ENCODE results near the gene ETNK1. TPM values are rescaled to one million over a fixed set of nuclear protein-coding genes. Genes with fewer than 3 reads are reported as not detected.
"Not testable (repeated sequence)": the region's sequence is repeated elsewhere in the genome, so short reads cannot be mapped to it uniquely, and the experiment has no call there.

ETNK1 gene
- total RNA-seq, 1 donor from 2014 or later: 61.2 TPM

GRCh38 chr12:22687361-22688076 is 62.5 kb downstream of the ETNK1 start:
- no peak for DNase-seq

GRCh38 chr12:22689876-22690275 is 64.9 kb downstream of the ETNK1 start:
- DNase-seq: no peak

- no peak for DNase-seq
Measured at GRCh38 chr12:22691319-22691718, 66.3 kb downstream of the ETNK1 start.

DNA sequence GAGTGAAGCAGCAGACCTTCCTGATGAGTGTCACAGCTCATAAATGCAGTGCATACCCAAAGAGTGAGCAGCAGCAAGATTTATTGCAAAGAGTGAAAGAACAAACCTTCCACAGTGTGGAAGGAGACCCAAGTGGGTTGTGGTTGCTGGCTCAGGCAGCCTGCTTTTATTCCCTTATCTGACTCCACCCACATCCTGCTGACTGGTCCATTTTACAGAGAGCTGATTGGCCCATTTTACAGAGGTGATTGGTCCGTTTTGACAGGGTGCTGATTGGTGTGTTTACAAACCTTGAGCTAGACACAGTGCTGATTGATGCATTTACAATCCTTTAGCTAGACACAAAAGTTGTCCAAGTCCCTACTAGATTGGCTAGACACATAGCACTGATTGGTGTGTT is 67.5 kb downstream of the ETNK1 start:
- DNase-seq: not testable (repeated sequence)

- no peak for DNase-seq
Measured at GRCh38 chr12:22692964-22693555, 68.1 kb downstream of the ETNK1 start.

- DNase-seq: no peak
Measured at GRCh38 chr12:22698576-22698975, 73.6 kb downstream of the ETNK1 start.

DNA sequence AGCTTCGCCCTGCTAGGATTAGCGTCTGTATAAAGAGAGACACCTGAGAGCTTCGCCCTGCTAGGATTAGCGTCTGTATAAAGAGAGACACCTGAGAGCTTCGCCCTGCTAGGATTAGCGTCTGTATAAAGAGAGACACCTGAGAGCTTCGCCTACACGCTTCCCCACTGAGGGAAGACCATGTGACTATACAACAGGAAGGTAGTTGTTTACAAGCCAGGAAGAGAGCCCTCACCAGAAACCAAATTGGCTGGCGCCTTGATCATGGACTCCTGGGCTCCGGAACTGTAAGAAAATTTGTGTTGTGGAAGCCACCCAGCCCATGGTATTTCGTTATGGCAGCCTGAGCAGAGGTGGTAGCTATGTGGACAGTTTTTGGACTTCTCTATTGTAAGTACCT is 74.7 kb downstream of the ETNK1 start:
- not testable (repeated sequence) for DNase-seq

DNA sequence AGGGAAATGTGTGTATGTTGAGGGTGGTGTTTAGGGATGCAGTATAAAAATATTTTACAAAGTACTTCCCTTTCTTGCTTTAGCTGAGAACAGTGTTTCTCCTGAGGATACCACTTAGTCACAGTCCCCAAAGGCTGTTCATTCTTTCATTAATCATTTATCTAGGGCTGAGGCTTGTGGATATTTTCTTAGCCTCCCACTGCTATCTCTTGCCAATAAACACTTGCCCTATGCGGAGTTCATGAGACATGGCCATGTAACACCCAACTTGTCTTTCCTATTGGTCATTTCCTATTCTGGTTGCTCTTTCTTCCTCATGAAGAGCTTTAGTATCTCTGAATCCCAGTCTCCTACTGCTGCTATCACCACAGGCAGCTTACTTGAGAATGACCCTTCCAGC is 75.1 kb downstream of the ETNK1 start:
- DNase-seq: no peak

- DNase-seq: not testable (repeated sequence)
Measured at GRCh38 chr12:22701216-22701809, 76.3 kb downstream of the ETNK1 start.

GRCh38 chr12:22702690-22703089 is 77.7 kb downstream of the ETNK1 start:
- no peak for DNase-seq

DNA sequence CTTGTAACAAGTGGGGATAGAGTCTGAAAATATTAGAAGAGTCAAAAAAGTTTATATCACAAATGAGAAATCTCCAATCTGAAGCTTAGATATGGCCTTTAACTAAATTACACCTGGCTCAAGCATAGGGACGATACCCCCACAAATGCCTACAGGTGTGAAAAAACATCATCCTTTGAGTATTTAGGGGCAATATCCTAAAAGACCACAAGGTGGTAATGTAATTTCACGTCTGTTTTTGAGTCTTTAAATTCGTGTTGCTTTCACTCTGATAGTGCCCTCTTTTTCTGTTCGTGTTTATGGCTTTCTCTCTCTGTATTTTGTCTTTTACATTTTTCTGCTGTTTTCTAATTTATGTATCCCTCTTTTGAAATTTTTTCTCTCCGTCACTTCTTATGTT is 84.3 kb downstream of the ETNK1 start:
- DNase-seq: no peak

DNA sequence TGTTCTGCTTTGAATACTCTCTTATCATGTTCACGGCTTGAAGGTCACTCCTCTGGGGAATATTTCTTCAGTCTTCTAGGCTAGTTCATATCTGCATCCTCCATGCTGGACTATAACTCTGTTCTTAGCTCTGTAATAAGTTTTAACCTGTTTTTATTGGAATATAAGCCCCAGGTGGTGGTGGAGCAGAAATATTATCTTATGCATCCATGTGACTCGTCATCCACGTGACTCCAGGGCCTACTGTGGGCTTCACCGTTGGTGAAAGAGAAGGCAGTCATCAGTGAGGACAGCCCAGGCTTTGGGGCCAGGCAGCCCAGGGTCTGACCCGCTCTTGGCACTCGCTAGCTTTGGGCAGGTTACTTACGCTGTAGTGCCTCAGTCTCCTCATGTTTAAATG is 87.1 kb downstream of the ETNK1 start:
- DNase-seq: no peak

- DNase-seq: no peak
Measured at GRCh38 chr12:22715254-22715653, 90.3 kb downstream of the ETNK1 start.

- no peak for DNase-seq
Measured at GRCh38 chr12:22719745-22720144, 94.8 kb downstream of the ETNK1 start.

DNA sequence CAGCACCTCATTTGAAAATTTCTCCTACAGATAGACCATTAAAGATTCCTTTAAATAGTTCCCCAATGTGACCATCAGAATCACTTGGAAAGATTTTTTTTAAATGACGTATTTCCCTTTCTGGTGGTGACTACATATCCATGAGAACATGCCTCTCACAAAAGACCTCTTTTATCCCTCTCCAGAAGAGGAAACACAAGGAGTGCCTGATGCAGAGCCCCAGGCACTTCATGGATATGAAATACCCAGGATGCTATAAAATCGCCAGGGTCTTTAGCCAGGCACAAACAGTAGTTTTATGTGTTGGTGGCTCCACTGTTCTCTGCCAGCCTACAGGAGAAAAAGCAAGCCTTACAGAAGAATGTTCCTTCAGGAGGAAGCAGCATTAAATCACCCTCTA is 97.1 kb downstream of the ETNK1 start:
- DNase-seq: no peak

DNA sequence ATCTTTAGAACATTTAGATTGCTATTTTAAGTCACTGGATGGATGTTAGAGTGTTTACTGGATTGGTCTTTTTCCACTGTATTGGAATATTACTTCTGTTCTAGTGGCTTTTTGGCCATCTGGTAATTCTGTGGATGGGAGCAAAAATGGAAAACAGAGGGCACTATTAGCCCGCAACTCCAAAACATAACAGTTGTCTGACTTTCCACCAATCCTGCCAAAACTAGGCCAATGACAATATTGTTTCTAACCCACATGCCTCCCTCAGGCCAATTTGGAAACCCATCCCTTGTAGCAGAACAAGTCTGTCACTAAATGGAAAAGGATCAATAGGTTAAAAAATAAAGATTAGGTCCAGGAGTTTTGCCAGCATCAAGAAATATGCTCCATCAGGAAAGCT is 97.8 kb downstream of the ETNK1 start:
- DNase-seq: no peak

- no peak for DNase-seq
Measured at GRCh38 chr12:22728987-22729386, 104.0 kb downstream of the ETNK1 start.

GRCh38 chr12:22729431-22729956 is 104.5 kb downstream of the ETNK1 start:
- DNase-seq: no peak

DNA sequence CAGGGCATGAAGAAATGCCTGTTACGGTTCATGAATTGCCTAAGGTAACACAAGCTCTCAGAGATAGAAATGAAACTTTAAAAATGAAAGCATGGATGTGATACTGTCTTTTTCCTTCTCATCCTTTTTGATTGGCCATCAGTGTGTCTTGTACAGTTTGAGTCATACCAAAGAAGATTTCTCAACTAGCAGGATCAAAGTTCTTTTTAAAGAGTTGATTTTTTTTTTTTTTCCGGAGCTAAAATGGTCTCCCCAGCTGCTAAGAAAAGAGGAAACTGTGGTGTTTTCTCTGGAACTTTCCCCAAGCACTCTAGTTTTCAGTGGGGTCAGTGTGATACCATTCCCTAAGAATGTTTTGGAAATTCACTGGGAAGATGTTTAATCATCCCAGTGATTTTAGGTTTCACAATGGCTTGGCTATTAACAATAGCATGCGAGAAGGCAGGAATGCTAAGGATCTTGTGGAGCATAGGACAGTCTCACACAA is 105.0 kb downstream of the ETNK1 start:
- DNase-seq: no peak

DNA sequence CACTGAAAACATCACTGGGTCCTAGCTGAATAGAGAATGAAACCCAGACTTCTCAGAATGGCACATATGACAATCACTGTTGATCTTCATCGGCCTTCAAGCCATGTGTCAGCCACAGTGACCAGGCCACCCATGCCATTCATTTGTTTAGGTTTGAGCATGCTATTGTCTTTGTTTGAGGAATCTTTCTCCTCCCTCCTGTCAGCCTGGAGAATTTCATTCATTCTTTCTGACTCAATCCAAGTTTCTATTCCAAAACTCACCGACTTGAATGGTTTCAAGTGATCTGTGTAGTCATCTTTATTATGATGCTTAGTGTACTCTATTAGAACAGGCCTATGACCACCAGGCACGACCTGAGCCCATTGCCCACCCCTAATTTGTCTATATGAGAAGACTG is 106.3 kb downstream of the ETNK1 start:
- no peak for DNase-seq

- no peak for DNase-seq
Measured at GRCh38 chr12:22733756-22734155, 108.8 kb downstream of the ETNK1 start.

DNA sequence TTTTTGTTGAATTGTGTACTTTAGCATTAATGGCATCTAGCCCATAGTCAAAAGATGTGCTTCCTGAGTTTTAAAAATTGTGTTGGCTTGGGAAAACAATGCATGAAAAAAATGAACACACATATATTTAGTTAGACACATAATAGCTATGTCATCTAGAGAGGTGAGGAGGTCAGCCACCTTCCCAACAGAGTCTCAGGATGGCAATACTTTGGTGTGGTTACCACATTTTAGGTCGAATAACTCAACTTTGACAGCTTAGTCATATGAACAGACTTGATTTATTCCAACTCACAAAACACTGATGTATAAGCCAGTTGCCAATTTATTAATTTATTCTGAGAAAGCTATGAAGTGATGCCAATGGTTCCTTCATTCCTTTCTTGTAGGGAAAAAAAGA is 114.0 kb downstream of the ETNK1 start:
- no peak for DNase-seq
